Heart right ventricle (tissue), 16 donors: ENCODE results near the gene ZFPL1. TPM values are rescaled to one million over a fixed set of nuclear protein-coding genes. Genes with fewer than 3 reads are reported as not detected.

Experiments
- ATAC-seq, 8 donors: fragments of 200-7000 bp; cut with Tn5 transposase; one replicate each; pipeline ENCODE4 v1.9.1; 2020; ENCODE audit warnings: mild to moderate bottlenecking in 8 of 8, moderate library complexity in 8 of 8, moderate number of reproducible peaks in 1 of 8
- DNase-seq, 2 donors: peaks; one replicate each; pipeline ENCODE4 v3.0.0-alpha.2; 2020
- H3K27ac ChIP-seq, 10 donors: fragments of 200-600 bp; sonication (generic) in 2 of 10; one replicate each; pipeline versions ENCODE4 v1.5.0 to v1.8.0; 2020 to 2022; ENCODE audit warnings: mild to moderate bottlenecking in 3 of 10
- H3K27me3 ChIP-seq, 7 donors: fragments of 200-600 bp; one replicate each; pipeline ENCODE4 v1.8.0; 2021 to 2022; ENCODE audit warnings: mild to moderate bottlenecking in 2 of 7
- H3K36me3 ChIP-seq, 9 donors: fragments of 200-600 bp; sonication (generic) in 1 of 9; one replicate each; pipeline versions ENCODE4 v1.5.0 to v1.8.0; 2020 to 2022; ENCODE audit warnings: mild to moderate bottlenecking in 2 of 9
- H3K4me1 ChIP-seq, 9 donors: fragments of 200-600 bp; sonication (generic) in 1 of 9; one replicate each; pipeline versions ENCODE4 v1.5.0 to v1.8.0; 2020 to 2022; ENCODE audit warnings: mild to moderate bottlenecking in 4 of 9
- H3K4me3 ChIP-seq, 10 donors: fragments of 200-600 bp; sonication (generic) in 2 of 10; one replicate each; pipeline versions ENCODE4 v1.5.0 to v1.8.0; 2020 to 2022; ENCODE audit warnings: mild to moderate bottlenecking in 7 of 10, moderate library complexity in 2 of 10
- H3K9me3 ChIP-seq, 11 donors: fragments of 200-600 bp in 10 of 11; sonication (generic) in 2 of 11; one replicate each; pipeline versions ENCODE4 v1.5.0 to v1.8.0; 2013 to 2022; ENCODE audit warnings: mild to moderate bottlenecking in 2 of 11, control low read depth in 1 of 11, moderate library complexity in 1 of 11
- CTCF ChIP-seq, 9 donors: fragments of 200-600 bp; sonication (generic) in 2 of 9; IDR thresholded peaks; one replicate each; pipeline versions ENCODE4 v1.5.0 to v1.8.0; 2021 to 2022; ENCODE audit warnings: antibody characterized with exemption in 9 of 9, mild to moderate bottlenecking in 5 of 9, moderate library complexity in 1 of 9
- WGBS, 2 donors: extraction: QIAGEN DNeasy Blood & Tissue Kit; methylation state at CpG; one replicate each; pipeline ENCODE4 v1.1.7; 2013; ENCODE audit warnings: inconsistent platforms in 1 of 2; 5-methylcytosine and 5-hydroxymethylcytosine counted together
- intact Hi-C, 10 donors: fragments of 100-400 bp; cut with DNase I; formaldehyde crosslinking; loops; one replicate each; pipeline versions ENCODE4 v1.11.1 to v1.14.2; 2022
- polyA plus RNA-seq, 2 donors: library from polyadenylated mRNA; stranded (reverse); fragments of 200-250 nt; gene quantifications; one replicate each; pipeline ENCODE4 v1.2.3, GENCODE V29; 2013
- total RNA-seq, 10 donors: library from RNA; stranded (reverse); fragmentation: NEBNext Ultra II Directional in 3 of 10; extraction: Animal tissue kit (Norgen Biotek cat#: 25700) in 3 of 10; gene quantifications; one replicate each; pipeline versions ENCODE4 v1.2.1 to v1.2.4, GENCODE V29; 2021 to 2023
- donor health status: Arrhythmogenic right ventricular cardiomyopathy.
- donor health status: ischemic (EF 13 %, LVEDD 7.1; RV severe dilation, severe dysfunction).
- donor health status: healthy with polysubstance abuse.
- donor health status: DM: no; HTN: yes; CAD: no.
- donor health status: DM: no; HTN: no; CAD: no.
- donor health status: ischemic (EF 25% LVEDD 6.9; RV normal size, moderate dysfunction).
- donor health status: ischemic (EF 25% LVEDD 5.7; RV mildly dilated, moderate dysfunction).
- donor health status: healthy.
- donor health status: DM: yes; HTN: yes; CAD: no.
- donor health status: Ischemic cardiomyopathy.
- donor health status: ischemic (EF 35%, LVEDD 5.7; RV mildly dilated, moderate dysfunction).
- donor health status: nonischemic (EF 11% LVEDD 7.7; RV severe dilation, severe dysfunction).
- donor health status: DM: yes; HTN: yes; CAD: no.
- donor health status: PGD.
- donor health status: ischemic (EF 29% LVEDD 5.4; RV normal size, mild dysfunction).
- donor health status: nonischemic (EF 23%, LVEDD 6.1; RV moderate dilation, normal function).

Gene ZFPL1
- total and polyA plus RNA-seq, 12 donors, result 21.5 to 49.2 (median 25.6) TPM

GRCh38 chr11:65096926-65097325 lies 12.9 kb downstream of the ZFPL1 start:
- ATAC-seq, result peak in 3 of 8 donors; percentile 4 to 23 (median 6)
- peaks cover 0 to 33% (median 2%) of the 10 kb centered on the region in 9 donors for H3K36me3 ChIP-seq
- peak overlapping the region; percentile 75 to 94 (median 86) for H3K4me3 ChIP-seq
- TF ChIP-seq CTCF (IDR thresholded peaks at IDR 0.05), result no peak
- no peaks in the 10 kb centered on the region for H3K27me3 ChIP-seq
- no peak for DNase-seq
- H3K4me1 ChIP-seq, result peaks cover 4 to 39% (median 26%) of the 10 kb centered on the region in 9 donors
- H3K9me3 ChIP-seq, result no peaks in the 10 kb centered on the region
- WGBS, 2 donors, result 30 to 34% methylated on average over 8 of the region's 8 CpGs
- H3K27ac ChIP-seq, result peak overlapping the region; percentile 67 to 96 (median 93)
- intact Hi-C loops, result loop anchor here in 4 of 10 donors (1.0 to 5.0 kb wide), 4 partner anchors 13 to 740 kb away; partner anchors contain the start of genes CDCA5 (in 2 of the 4), ZFPL1 (in 2 of the 4), ARL2 (in 1 of the 4) and RPS6KA4 (in 1 of the 4)

- no peaks in the 10 kb centered on the region for H3K9me3 ChIP-seq
- intact Hi-C loops, result loop anchor here in 1 of 10 donors (2.0 kb wide), 1 partner anchor 72 kb away; no protein-coding TSS in a partner anchor
- peak in 1 of 9 donors; percentile 9 for TF ChIP-seq CTCF (IDR thresholded peaks at IDR 0.05)
- H3K27me3 ChIP-seq, result no peaks in the 10 kb centered on the region
- H3K4me3 ChIP-seq, result no peak overlapping the region
- H3K4me1 ChIP-seq, result peaks cover under 1 to 67% (median 46%) of the 10 kb centered on the region in 9 donors
- DNase-seq (no peak), ATAC-seq (no peak)
- H3K36me3 ChIP-seq, result peaks cover 0 to 52% (median 9%) of the 10 kb centered on the region in 9 donors
- H3K27ac ChIP-seq, result peak overlapping the region in 6 of 10 donors; percentile 70 to 83 (median 79)
- whole genome bisulfite sequencing, 2 donors, result 77 to 83% methylated on average over 6 of the region's 6 CpGs
Measured at GRCh38 chr11:65100674-65101350, 16.8 kb downstream of the ZFPL1 start.

- Histone ChIP-seq H3K9me3 (no peaks in the 10 kb centered on the region), H3K4me3 (no peak overlapping the region), H3K4me1 (peaks cover 0 to 59% (median 38%) of the 10 kb centered on the region in 9 donors), H3K27me3 (no peaks in the 10 kb centered on the region), H3K36me3 (peaks cover 0 to 58% (median 7%) of the 10 kb centered on the region in 9 donors), H3K27ac (peak overlapping the region; percentile 11 to 83 (median 74))
- intact Hi-C loops, result no loop called here
- peak; percentile 20 to 73 (median 69) for ATAC-seq
- no peak for TF ChIP-seq CTCF (IDR thresholded peaks at IDR 0.05)
- 58 to 61% methylated on average over 8 of the region's 8 CpGs for WGBS, 2 donors
- no peak for DNase-seq
Measured at GRCh38 chr11:65102142-65103095, 18.4 kb downstream of the ZFPL1 start.

GRCh38 chr11:65103476-65103875 lies 19.5 kb downstream of the ZFPL1 start:
- Histone ChIP-seq H3K4me1 (peaks cover 0 to 54% (median 36%) of the 10 kb centered on the region in 9 donors), H3K27ac (peak overlapping the region; percentile 11 to 83 (median 74)), H3K9me3 (no peaks in the 10 kb centered on the region), H3K27me3 (no peaks in the 10 kb centered on the region), H3K4me3 (no peak overlapping the region), H3K36me3 (peaks cover 0 to 58% (median 18%) of the 10 kb centered on the region in 9 donors)
- TF ChIP-seq CTCF (IDR thresholded peaks at IDR 0.05), result no peak
- intact Hi-C loops, result no loop called here
- DNase-seq, result no peak
- no peak for ATAC-seq
